AG04449 (cell line): ENCODE measurements around the gene LPAR2.

Experiments used
- CTCF ChIA-PET: fragments of 350-600 bp; formaldehyde crosslinking; extraction: SDS; loops from one replicate; lab custom pipeline; 2021; ENCODE audit warnings: antibody characterized with exemption; lab: Yijun Ruan, JAX
- POLR2A ChIA-PET: fragments of 400-600, 350-600 bp; formaldehyde crosslinking; extraction: SDS; loops from one replicate; lab custom pipeline; 2020; ENCODE audit warnings: antibody characterized with exemption, inconsistent platforms; lab: Yijun Ruan, JAX
- DNase-seq: peaks from one replicate; pipeline ENCODE4 v3.0.0-alpha.2; 2010; ENCODE audit warnings: low read depth, low spot score
- H3K4me3 ChIP-seq: 2 replicates; pipeline ENCODE4 v1.5.1; 2011; ENCODE audit warnings: low read depth, mild to moderate bottlenecking, control low read depth, low read length
- CTCF ChIP-seq: IDR thresholded peaks from one replicate; pipeline ENCODE4 v1.5.1; 2011; ENCODE audit warnings: mild to moderate bottlenecking, moderate library complexity, low read length, control low read depth, inconsistent platforms; ENCODE audit not compliant: insufficient read depth; ENCODE audit errors: missing control alignments

LPAR2 gene

GRCh38 chr19:19661675-19662251, 33.7 kb upstream of the LPAR2 start:
- CTCF ChIA-PET = interaction anchor here (0.9 to 7.4 kb wide), 3 partner anchors 10 to 130 kb away, joined by 3 to 41 read pairs (median 14); partner anchors contain the start of gene GMIP
- no peak for TF ChIP-seq CTCF
- H3K4me3 ChIP-seq = no peak overlapping the region; the same call in 1 of the 2 replicates
- POLR2A ChIA-PET = no interaction called here
- DNase-seq = no peak

- DNase-seq = no peak
- no peak for TF ChIP-seq CTCF
- ChIA-PET POLR2A (no interaction called here), CTCF (interaction anchor here (1.8 to 7.4 kb wide), 2 partner anchors 17 to 129 kb away, joined by 14 to 41 read pairs; partner anchors contain the start of gene GMIP)
- no peak overlapping the region for H3K4me3 ChIP-seq
Measured at GRCh38 chr19:19661141-19661674, 33.2 kb upstream of the LPAR2 start.

GRCh38 chr19:19659646-19660245, 31.7 kb upstream of the LPAR2 start:
- CTCF ChIA-PET = interaction anchor here (1.2 to 7.4 kb wide), 3 partner anchors 15 to 127 kb away, joined by 3 to 41 read pairs (median 18); partner anchors contain the start of gene GMIP
- no peak overlapping the region for H3K4me3 ChIP-seq
- POLR2A ChIA-PET = no interaction called here
- no peak for DNase-seq
- no peak for TF ChIP-seq CTCF

- H3K4me3 ChIP-seq = no peak overlapping the region
- no peak for TF ChIP-seq CTCF
- CTCF ChIA-PET = interaction anchor here (3.4 to 7.4 kb wide), 2 partner anchors 13 to 125 kb away, joined by 18 to 41 read pairs; partner anchors contain the start of gene GMIP
- DNase-seq = no peak
- POLR2A ChIA-PET = interaction anchor here (0.6 kb wide), 1 partner anchor 456 kb away, joined by 3 read pairs; no protein-coding TSS in a partner anchor
Measured at GRCh38 chr19:19657397-19657783, 29.4 kb upstream of the LPAR2 start.

GRCh38 chr19:19656451-19657396, 28.7 kb upstream of the LPAR2 start:
- CTCF ChIA-PET = interaction anchor here (2.4 to 7.4 kb wide), 3 partner anchors 12 to 124 kb away, joined by 9 to 41 read pairs (median 18); partner anchors contain the start of gene GMIP
- DNase-seq = no peak
- no peak for TF ChIP-seq CTCF
- POLR2A ChIA-PET = no interaction called here
- H3K4me3 ChIP-seq = no peak overlapping the region
